Right lobe of liver (tissue), 6 donors: ENCODE measurements around the gene RBM33. TPM values are rescaled to one million over a fixed set of nuclear protein-coding genes. Genes with fewer than 3 reads are reported as not detected.

Experiments
- ATAC-seq, 4 donors: fragments of 200-7000 bp; cut with Tn5 transposase; one replicate each; pipeline ENCODE4 v1.9.1; 2020; ENCODE audit warnings: mild to moderate bottlenecking in 4 of 4, moderate library complexity in 4 of 4
- DNase-seq, 3 donors: peaks; one replicate each; pipeline ENCODE4 v3.0.0-alpha.2; 2020
- H3K27ac ChIP-seq, 3 donors: fragments of 200-600 bp; one replicate each; pipeline ENCODE4 v1.8.0; 2022
- H3K27me3 ChIP-seq, 2 donors: fragments of 200-600 bp; one replicate each; pipeline ENCODE4 v1.8.0; 2022
- H3K36me3 ChIP-seq, 4 donors: fragments of 200-600 bp; sonication (generic) in 1 of 4; one replicate each; pipeline versions ENCODE4 v1.5.1 to v1.8.0; 2017 to 2022; ENCODE audit warnings: control low read depth in 1 of 4
- H3K4me1 ChIP-seq, 4 donors: fragments of 200-600 bp; sonication (generic) in 1 of 4; one replicate each; pipeline versions ENCODE4 v1.5.1 to v1.8.0; 2017 to 2022; ENCODE audit warnings: control low read depth in 1 of 4
- H3K4me3 ChIP-seq, 3 donors: fragments of 200-600 bp; one replicate each; pipeline ENCODE4 v1.8.0; 2022
- H3K9me3 ChIP-seq, 4 donors: fragments of 200-600 bp; sonication (generic) in 1 of 4; one replicate each; pipeline versions ENCODE4 v1.5.1 to v1.8.0; 2017 to 2022; ENCODE audit warnings: control low read depth in 1 of 4
- CTCF ChIP-seq, 4 donors: fragments of 200-600 bp in 3 of 4; fragments of 450-650 bp in 1 of 4; IDR thresholded peaks; one replicate each; pipeline versions ENCODE4 v1.5.1 to v1.8.0; 2016 to 2022; ENCODE audit warnings: antibody characterized with exemption in 4 of 4, mild to moderate bottlenecking in 2 of 4
- POLR2A ChIP-seq: fragments of 450-650 bp; IDR thresholded peaks from one replicate; pipeline ENCODE4 v1.6.1; 2017; ENCODE audit warnings: antibody characterized with exemption, mild to moderate bottlenecking
- WGBS: methylation state at CpG from one replicate; pipeline ENCODE4 v1.1.6; 2018; ENCODE audit warnings: low coverage, low lambda C conversion rate; ENCODE audit not compliant: insufficient coverage; ENCODE audit errors: missing lambda C conversion rate; 5-methylcytosine and 5-hydroxymethylcytosine counted together
- intact Hi-C, 2 donors: fragments of 100-400 bp; cut with DNase I; formaldehyde crosslinking; loops; one replicate each; pipeline versions ENCODE4 v1.11.2 to v1.14.1; 2022
- total RNA-seq, 6 experiments: library from RNA; depleted of rRNA in 2 of 6; stranded (reverse); fragments of >200 nt in 2 of 6; fragmentation: NEBNext Ultra II Directional in 3 of 6; extraction: Animal tissue kit (Norgen Biotek cat#: 25700) in 3 of 6; gene quantifications; one replicate each; pipeline versions ENCODE4 v1.1.0 to v1.2.4, GENCODE V29; 2016 to 2023
- donor health status: DM: no; HTN: yes; CAD: no.
- donor health status: DM: no; HTN: no; CAD: no.
- donor health status: DM: no; HTN: no; CAD: no.
- donor health status: DM: no; HTN: yes; CAD: no.
- donor health status: DM: no; HTN: yes; CAD: no.

Gene RBM33
- total RNA-seq, 6 experiments from 2014 or later, result 24.9 to 55.1 (median 32.0) TPM

- H3K36me3 ChIP-seq, result peaks cover 0 to 68% (median 26%) of the 10 kb centered on the region in 4 donors
- no peaks in the 10 kb centered on the region for H3K27me3 ChIP-seq
- 89% methylated on average over 19 of the region's 19 CpGs for WGBS
- H3K4me1 ChIP-seq, result peaks cover 0 to 9% (median 0%) of the 10 kb centered on the region in 4 donors
- H3K9me3 ChIP-seq, result no peaks in the 10 kb centered on the region
- no peak overlapping the region for H3K27ac ChIP-seq
- TF ChIP-seq POLR2A (no peak), CTCF (IDR thresholded peaks at IDR 0.05) (no peak)
- no peak for ATAC-seq
- DNase-seq, result no peak
- H3K4me3 ChIP-seq, result no peak overlapping the region
- intact Hi-C loops, result loop anchor here in 1 of 2 donors (10.0 kb wide), 1 partner anchor 135 kb away; no protein-coding TSS in a partner anchor
Observed at GRCh38 chr7:155739538-155740143, 95.2 kb downstream of the RBM33 start.

- whole genome bisulfite sequencing, result 44% methylated on average over 8 of the region's 8 CpGs
- Histone ChIP-seq H3K36me3 (peaks cover 7 to 83% (median 39%) of the 10 kb centered on the region in 4 donors), H3K9me3 (no peaks in the 10 kb centered on the region), H3K4me1 (peaks cover 0 to 7% (median 0%) of the 10 kb centered on the region in 4 donors), H3K27me3 (no peaks in the 10 kb centered on the region), H3K4me3 (no peak overlapping the region), H3K27ac (no peak overlapping the region)
- ATAC-seq (no peak), DNase-seq (no peak)
- TF ChIP-seq CTCF (IDR thresholded peaks at IDR 0.05) (no peak), POLR2A (no peak)
- intact Hi-C loops, result no loop called here
Observed at GRCh38 chr7:155741082-155741481, 96.6 kb downstream of the RBM33 start.

DNA sequence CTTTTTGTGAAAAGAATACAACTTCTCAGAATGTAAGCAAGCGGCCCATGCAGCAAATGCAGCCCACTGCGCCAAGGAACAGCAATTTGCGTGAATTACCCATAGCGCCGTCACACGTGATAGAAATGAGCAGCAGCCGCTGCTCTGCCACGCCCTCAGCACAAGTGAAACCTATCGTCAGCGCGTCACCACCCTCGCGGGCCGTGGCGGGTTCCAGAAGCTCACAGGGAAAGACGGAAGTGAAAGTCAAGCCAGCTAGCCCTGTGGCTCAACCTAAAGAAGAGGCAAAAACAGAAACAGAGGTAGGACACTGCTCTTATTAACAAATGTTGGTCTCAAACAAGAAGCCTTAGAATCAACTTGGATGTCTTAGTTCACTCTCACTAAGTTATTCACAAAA, 97.3 kb downstream of the RBM33 start:
- Histone ChIP-seq H3K4me1 (peaks cover 0 to under 1% (median 0%) of the 10 kb centered on the region in 4 donors), H3K36me3 (peaks cover 7 to 90% (median 44%) of the 10 kb centered on the region in 4 donors), H3K27ac (no peak overlapping the region), H3K9me3 (no peaks in the 10 kb centered on the region), H3K27me3 (no peaks in the 10 kb centered on the region), H3K4me3 (no peak overlapping the region)
- intact Hi-C loops, result no loop called here
- DNase-seq (peak in 1 of 3 donors; percentile 59), ATAC-seq (peak in 2 of 4 donors; percentile 18 to 48)
- TF ChIP-seq POLR2A (no peak), CTCF (IDR thresholded peaks at IDR 0.05) (no peak)
- WGBS, result 93% methylated on average over 16 of the region's 16 CpGs

GRCh38 chr7:155743177-155743576, 98.7 kb downstream of the RBM33 start:
- 86% methylated on average over 4 of the region's 4 CpGs for WGBS
- Histone ChIP-seq H3K4me3 (no peak overlapping the region), H3K4me1 (no peaks in the 10 kb centered on the region), H3K9me3 (no peaks in the 10 kb centered on the region), H3K27me3 (no peaks in the 10 kb centered on the region), H3K27ac (no peak overlapping the region), H3K36me3 (peaks cover 7 to 87% (median 40%) of the 10 kb centered on the region in 4 donors)
- intact Hi-C loops, result no loop called here
- DNase-seq, result no peak
- TF ChIP-seq CTCF (IDR thresholded peaks at IDR 0.05), result no peak
- no peak for TF ChIP-seq POLR2A
- ATAC-seq, result no peak
